BLaER1 treated with 17β-estradiol and CSF1 and Interleukin-3, amounts not matched to agents 10 nM and 100 nM (cell line): Measurements from ENCODE around the gene CEP128.
"Not testable (repeated sequence)": the region's sequence is repeated elsewhere in the genome, so short reads cannot be mapped to it uniquely, and the experiment has no call there.

Experiments used
- H3K27ac ChIP-seq, 11 experiments: shearing (Covaris generic); formaldehyde crosslinking; 2 replicates each; pipeline ENCODE4 v1.8.1; 2022
- H3K27me3 ChIP-seq, 11 experiments: shearing (Covaris generic); formaldehyde crosslinking; 2 replicates each; pipeline ENCODE4 v1.8.1; 2022
- H3K36me3 ChIP-seq, 11 experiments: shearing (Covaris generic); formaldehyde crosslinking; 2 replicates each; pipeline ENCODE4 v1.8.1; 2022
- H3K4me1 ChIP-seq, 10 experiments: shearing (Covaris generic); formaldehyde crosslinking; 2 replicates each; pipeline ENCODE4 v1.8.1; 2022
- H3K4me2 ChIP-seq, 11 experiments: shearing (Covaris generic); formaldehyde crosslinking; 2 replicates each; pipeline ENCODE4 v1.8.1; 2022
- H3K4me3 ChIP-seq, 10 experiments: shearing (Covaris generic); formaldehyde crosslinking; 2 replicates each; pipeline ENCODE4 v1.8.1; 2022
- H3K9ac ChIP-seq, 11 experiments: shearing (Covaris generic); formaldehyde crosslinking; 2 replicates each; pipeline ENCODE4 v1.8.1; 2022
- H3K9me3 ChIP-seq, 11 experiments: shearing (Covaris generic); formaldehyde crosslinking; replicated peaks in 1 of 11; 2 replicates each; pipeline ENCODE4 v1.8.1; 2022
- H4K20me1 ChIP-seq, 11 experiments: shearing (Covaris generic); formaldehyde crosslinking; 2 replicates each; pipeline ENCODE4 v1.8.1; 2022
- Cebpa-rat ChIP-seq, 11 experiments: shearing (Covaris generic); IDR thresholded peaks; 2 replicates each; pipeline ENCODE4 v1.8.1; 2022

Gene CEP128

GRCh38 chr14:80927083-80927989 lies 14.2 kb downstream of the CEP128 start:
- Histone ChIP-seq H3K27ac (peak overlapping the region in 8 of 11 experiments; percentile 11 to 97 (median 93); a peak in 14 of 22 replicates), H3K4me2 (peak overlapping the region; percentile 2 to 74 (median 64); a peak in 19 of 22 replicates), H3K4me3 (no peak overlapping the region), H3K4me1 (peaks cover 46 to 65% (median 53%) of the 10 kb centered on the region in 10 experiments), H4K20me1 (no peaks in the 10 kb centered on the region), H3K9ac (peak overlapping the region in 3 of 11 experiments; percentile 34 to 45 (median 38); a peak in 5 of 22 replicates), H3K36me3 (peaks cover 0 to 51% (median 29%) of the 10 kb centered on the region in 11 experiments; a peak in 16 of 22 replicates), H3K27me3 (no peaks in the 10 kb centered on the region), H3K9me3 (peaks cover 13 to 42% (median 24%) of the 10 kb centered on the region in 11 experiments)
- no peak for TF ChIP-seq Cebpa-rat (IDR thresholded peaks at IDR 0.05)

- Histone ChIP-seq H3K36me3 (peaks cover 0 to 47% (median 25%) of the 10 kb centered on the region in 11 experiments; a peak in 16 of 22 replicates), H3K27ac (peak overlapping the region in 8 of 11 experiments; percentile 30 to 97 (median 93); a peak in 17 of 22 replicates), H4K20me1 (no peaks in the 10 kb centered on the region), H3K4me3 (no peak overlapping the region), H3K4me2 (peak overlapping the region; percentile 2 to 74 (median 64); a peak in 20 of 22 replicates), H3K9ac (peak overlapping the region in 4 of 11 experiments; percentile 14 to 45 (median 36); a peak in 5 of 22 replicates), H3K9me3 (peaks cover 13 to 35% (median 20%) of the 10 kb centered on the region in 11 experiments), H3K27me3 (no peaks in the 10 kb centered on the region), H3K4me1 (peaks cover 41 to 57% (median 45%) of the 10 kb centered on the region in 10 experiments)
- TF ChIP-seq Cebpa-rat (IDR thresholded peaks at IDR 0.05), result 0 out of 22 replicates have a peak, but pooled peaks of 1 of the 11 experiments have one; percentile 7
These were observed 15.0 kb downstream of the CEP128 start for GRCh38 chr14:80926397-80927082.

- Histone ChIP-seq H3K4me3 (no peak overlapping the region), H3K4me2 (no peak overlapping the region), H3K4me1 (peaks cover 21 to 37% (median 27%) of the 10 kb centered on the region in 10 experiments), H4K20me1 (no peaks in the 10 kb centered on the region), H3K9ac (no peak overlapping the region), H3K9me3 (peaks cover 13 to 33% (median 19%) of the 10 kb centered on the region in 11 experiments), H3K27me3 (no peaks in the 10 kb centered on the region), H3K27ac (peak overlapping the region in 4 of 11 experiments; percentile 9 to 97 (median 96); a peak in 5 of 22 replicates), H3K36me3 (peaks cover 0 to 42% (median 22%) of the 10 kb centered on the region in 11 experiments; a peak in 16 of 22 replicates)
- no peak for TF ChIP-seq Cebpa-rat (IDR thresholded peaks at IDR 0.05)
These were observed 17.0 kb downstream of the CEP128 start for GRCh38 chr14:80924365-80925103.

- peaks cover 2 to 21% (median 8%) of the 10 kb centered on the region in 11 experiments; a peak in 21 of 22 replicates for H3K9me3 ChIP-seq
- H3K4me3 ChIP-seq, result no peak overlapping the region
- peaks cover 21 to 33% (median 25%) of the 10 kb centered on the region in 10 experiments for H3K4me1 ChIP-seq
- TF ChIP-seq Cebpa-rat (IDR thresholded peaks at IDR 0.05), result no peak
- no peak overlapping the region for H3K9ac ChIP-seq
- H3K36me3 ChIP-seq, result peaks cover 0 to 31% (median 15%) of the 10 kb centered on the region in 11 experiments; a peak in 14 of 22 replicates
- H4K20me1 ChIP-seq, result no peaks in the 10 kb centered on the region
- H3K4me2 ChIP-seq, result no peak overlapping the region
- H3K27ac ChIP-seq, result 0 out of 22 replicates have a peak overlapping the region, but pooled peaks of 2 of the 11 experiments have one; percentile 8 to 97
- no peaks in the 10 kb centered on the region for H3K27me3 ChIP-seq
These were observed 18.2 kb downstream of the CEP128 start for GRCh38 chr14:80923368-80923767.

GRCh38 chr14:80919622-80920021 lies 21.9 kb downstream of the CEP128 start:
- Histone ChIP-seq H3K36me3 (peaks cover 18 to 36% (median 32%) of the 10 kb centered on the region in 11 experiments), H3K4me3 (no peak overlapping the region)

GRCh38 chr14:80912013-80912412 lies 29.5 kb downstream of the CEP128 start:
- not testable (repeated sequence) for H3K9me3 ChIP-seq, H3K4me1 ChIP-seq, H3K4me3 ChIP-seq, H3K4me2 ChIP-seq, H3K27ac ChIP-seq, H3K27me3 ChIP-seq, H4K20me1 ChIP-seq, H3K9ac ChIP-seq
- H3K36me3 ChIP-seq, result peaks cover 41 to 89% (median 61%) of the 10 kb centered on the region in 11 experiments

More at GRCh38 chr14:80919622-80920021, 21.9 kb downstream of the CEP128 start:
- no peak overlapping the region for H3K9ac ChIP-seq
- no peak overlapping the region for H3K27ac ChIP-seq
- H3K27me3 ChIP-seq, result no peaks in the 10 kb centered on the region
- H3K4me2 ChIP-seq, result no peak overlapping the region
- H3K9me3 ChIP-seq, result peaks cover 0 to 9% (median 0%) of the 10 kb centered on the region in 11 experiments; a peak in 7 of 22 replicates
- H4K20me1 ChIP-seq, result no peaks in the 10 kb centered on the region
- no peaks in the 10 kb centered on the region for H3K4me1 ChIP-seq
- no peak for TF ChIP-seq Cebpa-rat (IDR thresholded peaks at IDR 0.05)

GRCh38 chr14:80906946-80907345 lies 34.6 kb downstream of the CEP128 start:
- H3K4me1 ChIP-seq, result no peaks in the 10 kb centered on the region
- no peak overlapping the region for H3K9ac ChIP-seq
- no peaks in the 10 kb centered on the region for H3K27me3 ChIP-seq
- no peaks in the 10 kb centered on the region for H3K9me3 ChIP-seq
- no peak overlapping the region for H3K27ac ChIP-seq
- no peak overlapping the region for H3K4me2 ChIP-seq
- H4K20me1 ChIP-seq, result no peaks in the 10 kb centered on the region
- TF ChIP-seq Cebpa-rat (IDR thresholded peaks at IDR 0.05), result no peak
- H3K36me3 ChIP-seq, result peaks cover 23 to 90% (median 60%) of the 10 kb centered on the region in 11 experiments
- no peak overlapping the region for H3K4me3 ChIP-seq

- no peak overlapping the region for H3K9ac ChIP-seq
- H4K20me1 ChIP-seq, result no peaks in the 10 kb centered on the region
- H3K27ac ChIP-seq, result no peak overlapping the region
- peaks cover 26 to 90% (median 59%) of the 10 kb centered on the region in 11 experiments for H3K36me3 ChIP-seq
- no peak for TF ChIP-seq Cebpa-rat (IDR thresholded peaks at IDR 0.05)
- H3K4me1 ChIP-seq, result no peaks in the 10 kb centered on the region
- no peak overlapping the region for H3K4me3 ChIP-seq
- no peaks in the 10 kb centered on the region for H3K27me3 ChIP-seq
- H3K9me3 ChIP-seq, result peaks cover 0 to 5% (median 0%) of the 10 kb centered on the region in 11 experiments; a peak in 2 of 22 replicates
- no peak overlapping the region for H3K4me2 ChIP-seq
These were observed 35.2 kb downstream of the CEP128 start for GRCh38 chr14:80906336-80906735.
